Measurements from ENCODE around the gene KCTD11. TPM values are rescaled to one million over a fixed set of nuclear protein-coding genes. Genes with fewer than 3 reads are reported as not detected.
A peak's percentile ranks its signal among the peaks of the same experiment; 100 is the strongest.

The KCTD11 gene
- total RNA-seq, 1 experiment from 2014 or later: 5.4 TPM

GRCh38 chr17:7374353-7374752 is 22.4 kb downstream of the KCTD11 start:
- no peak for TF ChIP-seq POLR2A (IDR thresholded peaks at IDR 0.05; ENCODE audit: borderline replicate concordance, extremely low read depth, insufficient read depth, insufficient read length)
- no peak for TF ChIP-seq RAD21 (IDR thresholded peaks at IDR 0.05; ENCODE audit: low read depth)
- no peak for TF ChIP-seq REST (IDR thresholded peaks at IDR 0.05; ENCODE audit: low read depth)
- no peak for TF ChIP-seq ZFX (IDR thresholded peaks at IDR 0.05)
- TF ChIP-seq FOSL1 (IDR thresholded peaks at IDR 0.05; ENCODE audit: low read depth): no peak
- no peak for TF ChIP-seq SIN3A (IDR thresholded peaks at IDR 0.05; ENCODE audit: low read depth)
- Histone ChIP-seq H4K20me1 (ENCODE audit: insufficient read depth) (no peaks in the 10 kb centered on the region), H3K4me2 (ENCODE audit: low read length) (no peak overlapping the region), H3K27ac (ENCODE audit: low read depth, low read length) (no peak overlapping the region), H2AFZ (ENCODE audit: low read depth, low read length, poor library complexity, severe bottlenecking) (no peak overlapping the region), H3K9me3 (ENCODE audit: control insufficient read depth in 1 of 2, insufficient read depth in 1 of 2, low read depth in 1 of 2, low read length in 2 of 2) (0 out of 4 replicates have a peak, but pooled peaks cover 0 to 3% of the 10 kb centered on the region in 2 experiments), H3K79me2 (ENCODE audit: insufficient read depth, low read length) (no peaks in the 10 kb centered on the region), H3K36me3 (ENCODE audit: control insufficient read depth in 1 of 2, insufficient read depth in 2 of 2, low read length in 2 of 2) (no peaks in the 10 kb centered on the region), H3K27me3 (ENCODE audit: insufficient read depth, low read length) (no peaks in the 10 kb centered on the region), H3K9me2 (ENCODE audit: insufficient read depth) (no peaks in the 10 kb centered on the region), H3K4me1 (ENCODE audit: control insufficient read depth in 1 of 2, insufficient read depth in 2 of 2, low read length in 2 of 2) (no peaks in the 10 kb centered on the region), H3K9ac (ENCODE audit: low read length) (no peak overlapping the region), H3K4me3 (replicated peaks in 1 of 2; ENCODE audit: low read depth in 1 of 2, low read length in 2 of 2) (no peak overlapping the region)
- ChIA-PET POLR2A (no interaction called here), RAD21 (ENCODE audit: low non-redundant PET in 1 of 2, low total read pairs in 2 of 2, uncharacterized antibody in 2 of 2, unreplicated experiment in 2 of 2) (no interaction called here), CTCF (no interaction called here)
- ATAC-seq: 0 out of 2 replicates have a peak, but pooled peaks have one; percentile 17
- no peak for DNase-seq (ENCODE audit: low read depth, low spot score)
- intact Hi-C loops (cut with micrococcal nuclease): no loop called here
- no TSS peak for BruUV-seq (replicated peaks)

GRCh38 chr17:7379134-7379533 is 27.2 kb downstream of the KCTD11 start:
- no peak overlapping the region for H3K27ac ChIP-seq (ENCODE audit: low read depth, low read length)
- H3K36me3 ChIP-seq (ENCODE audit: control insufficient read depth in 1 of 2, insufficient read depth in 2 of 2, low read length in 2 of 2): peaks cover 0 to 9% of the 10 kb centered on the region in 2 experiments; a peak in 1 of 4 replicates
- H3K79me2 ChIP-seq (ENCODE audit: insufficient read depth, low read length): peaks cover 8% of the 10 kb centered on the region; the same call in 1 of the 2 replicates
- ATAC-seq: no peak
- no peaks in the 10 kb centered on the region for H4K20me1 ChIP-seq (ENCODE audit: insufficient read depth)
- 0 out of 4 replicates have a peak, but pooled peaks cover 0 to 7% of the 10 kb centered on the region in 2 experiments for H3K9me3 ChIP-seq (ENCODE audit: control insufficient read depth in 1 of 2, insufficient read depth in 1 of 2, low read depth in 1 of 2, low read length in 2 of 2)
- H3K27me3 ChIP-seq (ENCODE audit: insufficient read depth, low read length): no peaks in the 10 kb centered on the region
- H3K9ac ChIP-seq (ENCODE audit: low read length): no peak overlapping the region
- ChIA-PET CTCF (interaction anchor here (1.6 kb wide), 1 partner anchor 23 kb away, joined by 5 read pairs; no protein-coding TSS in a partner anchor), RAD21 (ENCODE audit: low non-redundant PET in 1 of 2, low total read pairs in 2 of 2, uncharacterized antibody in 2 of 2, unreplicated experiment in 2 of 2) (no interaction called here), POLR2A (no interaction called here)
- no peak for TF ChIP-seq POLR2A (IDR thresholded peaks at IDR 0.05; ENCODE audit: borderline replicate concordance, extremely low read depth, insufficient read depth, insufficient read length)
- H2AFZ ChIP-seq (ENCODE audit: low read depth, low read length, poor library complexity, severe bottlenecking): no peak overlapping the region
- no peak overlapping the region for H3K4me2 ChIP-seq (ENCODE audit: low read length)
- BruUV-seq (replicated peaks): no TSS peak
- H3K9me2 ChIP-seq (ENCODE audit: insufficient read depth): no peaks in the 10 kb centered on the region
- peaks cover 8 to 26% of the 10 kb centered on the region in 2 experiments; a peak in 3 of 4 replicates for H3K4me1 ChIP-seq (ENCODE audit: control insufficient read depth in 1 of 2, insufficient read depth in 2 of 2, low read length in 2 of 2)
- no peak overlapping the region for H3K4me3 ChIP-seq (replicated peaks in 1 of 2; ENCODE audit: low read depth in 1 of 2, low read length in 2 of 2)
- intact Hi-C loops (cut with micrococcal nuclease): no loop called here
- DNase-seq (ENCODE audit: low read depth, low spot score): no peak
